Neuronal stem cell (in vitro differentiated cells): ENCODE data around the gene MAP1B.

Experiments used
- DNase-seq: peaks from one replicate; pipeline ENCODE4 v3.0.0-alpha.2; 2013; ENCODE audit warnings: low spot score
- H2AFZ ChIP-seq: one replicate; pipeline ENCODE4 v1.6.1; 2013; ENCODE audit warnings: mild to moderate bottlenecking, low read length, inconsistent platforms
- H2AK5ac ChIP-seq: 2 replicates; pipeline ENCODE4 v1.6.1; 2013; ENCODE audit warnings: low read depth, mild to moderate bottlenecking, inconsistent platforms, low read length, moderate library complexity, mixed read lengths
- H2BK120ac ChIP-seq: 2 replicates; pipeline ENCODE4 v1.6.1; 2013; ENCODE audit warnings: low read depth, mild to moderate bottlenecking, inconsistent platforms, low read length, moderate library complexity, mixed read lengths
- H2BK12ac ChIP-seq: one replicate; pipeline ENCODE4 v1.6.1; 2013; ENCODE audit warnings: low read length, inconsistent platforms
- H2BK15ac ChIP-seq: 2 replicates; pipeline ENCODE4 v1.6.1; 2013; ENCODE audit warnings: mild to moderate bottlenecking, low read length, inconsistent platforms, mixed read lengths
- H2BK5ac ChIP-seq: one replicate; pipeline ENCODE4 v1.6.1; 2013; ENCODE audit warnings: inconsistent platforms, mild to moderate bottlenecking, low read length, moderate library complexity
- H3K14ac ChIP-seq: one replicate; pipeline ENCODE4 v1.6.1; 2013; ENCODE audit warnings: low read length, inconsistent platforms
- H3K18ac ChIP-seq: 2 replicates; pipeline ENCODE4 v1.6.1; 2013; ENCODE audit warnings: low read length, inconsistent platforms
- H3K23ac ChIP-seq: 2 replicates; pipeline ENCODE4 v1.6.1; 2013; ENCODE audit warnings: low read depth, mild to moderate bottlenecking, mixed read lengths, low read length, inconsistent platforms; ENCODE audit not compliant: poor library complexity
- H3K27ac ChIP-seq: replicated peaks from 3 replicates; pipeline ENCODE4 v1.5.1; 2013; ENCODE audit warnings: low read length, inconsistent platforms
- H3K27me3 ChIP-seq, 3 experiments: 2 replicates each; pipeline ENCODE4 v1.6.1; 2013; ENCODE audit warnings: low read length in 3 of 3, mild to moderate bottlenecking in 2 of 3, inconsistent platforms in 1 of 3, low read depth in 1 of 3, mixed read lengths in 1 of 3, moderate library complexity in 1 of 3; ENCODE audit not compliant: control insufficient read depth in 3 of 3, insufficient read depth in 3 of 3
- H3K36me3 ChIP-seq, 2 donors: replicated peaks in 1 of 2; 2 replicates each; pipeline ENCODE4 v1.6.1; 2013; ENCODE audit warnings: low read length in 2 of 2; ENCODE audit not compliant: control insufficient read depth in 2 of 2, insufficient read depth in 2 of 2
- H3K4ac ChIP-seq: 2 replicates; pipeline ENCODE4 v1.6.1; 2013; ENCODE audit warnings: inconsistent platforms, mild to moderate bottlenecking, low read length, moderate library complexity
- H3K4me1 ChIP-seq, 2 donors: 1 replicate in 1 of 2; 2 replicates in 1 of 2; pipeline ENCODE4 v1.6.1; 2013; ENCODE audit warnings: low read length in 2 of 2, low read depth in 1 of 2; ENCODE audit not compliant: control insufficient read depth in 2 of 2, insufficient read depth in 1 of 2
- H3K4me2 ChIP-seq: one replicate; pipeline ENCODE4 v1.6.1; 2013; ENCODE audit warnings: mild to moderate bottlenecking, low read length, inconsistent platforms; ENCODE audit not compliant: insufficient read depth, poor library complexity, severe bottlenecking
- H3K4me3 ChIP-seq, 2 donors: 2 replicates each; pipeline ENCODE4 v1.5.1; 2013; ENCODE audit warnings: low read length in 2 of 2, mild to moderate bottlenecking in 2 of 2, inconsistent platforms in 1 of 2, moderate library complexity in 1 of 2
- H3K79me1 ChIP-seq: one replicate; pipeline ENCODE4 v1.6.1; 2013; ENCODE audit warnings: low read depth, mild to moderate bottlenecking, inconsistent platforms, low read length, moderate library complexity
- H3K9ac ChIP-seq: one replicate; pipeline ENCODE4 v1.6.1; 2013; ENCODE audit warnings: mild to moderate bottlenecking, low read depth, low read length, inconsistent platforms; ENCODE audit not compliant: poor library complexity
- H3K9me3 ChIP-seq, 2 donors: replicated peaks in 1 of 2; 2 replicates each; pipeline versions ENCODE3 to v1.6.1; 2013; ENCODE audit warnings: low read length in 2 of 2, mild to moderate bottlenecking in 2 of 2, inconsistent platforms in 1 of 2, low read depth in 1 of 2, mixed read lengths in 1 of 2, moderate library complexity in 1 of 2; ENCODE audit not compliant: control insufficient read depth in 2 of 2, insufficient read depth in 1 of 2
- H4K8ac ChIP-seq: one replicate; pipeline ENCODE4 v1.6.1; 2013; ENCODE audit warnings: low read depth, mild to moderate bottlenecking, inconsistent platforms, low read length, moderate library complexity
- H4K91ac ChIP-seq: one replicate; pipeline ENCODE4 v1.6.1; 2013; ENCODE audit warnings: low read length, low read depth, mild to moderate bottlenecking, inconsistent platforms; ENCODE audit not compliant: poor library complexity
- WGBS, 2 donors: extraction: QIAGEN DNeasy Blood & Tissue Kit; methylation state at CpG; one replicate each; pipeline ENCODE4 v1.1.7; 2013; ENCODE audit warnings: missing lambda C conversion rate in 2 of 2, mixed read lengths in 1 of 2; ENCODE audit not compliant: insufficient read length in 2 of 2, insufficient replicate concordance in 1 of 2; ENCODE audit errors: extremely low coverage in 2 of 2; 5-methylcytosine and 5-hydroxymethylcytosine counted together

Gene MAP1B

GRCh38 chr5:72199681-72200080 lies 92.4 kb downstream of the MAP1B start:
- Histone ChIP-seq H3K4ac (no peak overlapping the region), H2BK12ac (no peak overlapping the region), H3K27ac (no peak overlapping the region), H4K8ac (no peak overlapping the region), H2BK5ac (no peak overlapping the region), H4K91ac (no peak overlapping the region), H3K79me1 (peaks cover 2% of the 10 kb centered on the region), H3K27me3 (no peaks in the 10 kb centered on the region), H3K9me3 (peaks cover 11 to 37% of the 10 kb centered on the region in 2 donors), H3K4me2 (no peak overlapping the region), H2AFZ (no peak overlapping the region), H3K14ac (no peak overlapping the region), H2BK120ac (no peak overlapping the region), H3K4me1 (no peaks in the 10 kb centered on the region), H3K36me3 (peaks cover 72 to 100% of the 10 kb centered on the region in 2 donors), H3K9ac (no peak overlapping the region), H3K18ac (no peak overlapping the region), H2AK5ac (no peak overlapping the region), H3K4me3 (no peak overlapping the region), H3K23ac (peak overlapping the region; percentile 1), H2BK15ac (no peak overlapping the region)
- WGBS, 2 donors = no CpG with 5 or more reads among the region's 15 CpGs
- no peak for DNase-seq

- Histone ChIP-seq H2BK15ac (no peak overlapping the region), H4K8ac (no peak overlapping the region), H3K18ac (no peak overlapping the region), H3K4ac (no peak overlapping the region), H3K4me1 (no peaks in the 10 kb centered on the region), H3K4me2 (no peak overlapping the region), H2BK12ac (no peak overlapping the region), H3K79me1 (peaks cover 2% of the 10 kb centered on the region), H3K4me3 (no peak overlapping the region), H2AFZ (no peak overlapping the region), H3K27ac (no peak overlapping the region), H3K9me3 (peaks cover 9 to 12% of the 10 kb centered on the region in 2 donors), H4K91ac (no peak overlapping the region), H3K27me3 (no peaks in the 10 kb centered on the region), H2BK5ac (no peak overlapping the region), H2AK5ac (no peak overlapping the region), H3K14ac (no peak overlapping the region), H2BK120ac (no peak overlapping the region), H3K9ac (no peak overlapping the region), H3K23ac (no peak overlapping the region), H3K36me3 (peaks cover 63 to 100% of the 10 kb centered on the region in 2 donors)
- no peak for DNase-seq
- no CpG with 5 or more reads among the region's 3 CpGs for WGBS, 2 donors
Measured at GRCh38 chr5:72202331-72202825, 95.1 kb downstream of the MAP1B start.

- no peak overlapping the region for H3K18ac ChIP-seq
- peaks cover 2% of the 10 kb centered on the region for H3K79me1 ChIP-seq
- no peak overlapping the region for H2BK15ac ChIP-seq
- no peak overlapping the region for H2BK120ac ChIP-seq
- H4K8ac ChIP-seq = no peak overlapping the region
- no peak overlapping the region for H3K4me3 ChIP-seq
- no peak overlapping the region for H3K23ac ChIP-seq
- no peak overlapping the region for H3K4ac ChIP-seq
- no peak overlapping the region for H4K91ac ChIP-seq
- no peak for DNase-seq
- WGBS, 2 donors = no CpG with 5 or more reads among the region's 8 CpGs
- H3K27me3 ChIP-seq = no peaks in the 10 kb centered on the region
- H3K36me3 ChIP-seq = peaks cover 53 to 100% of the 10 kb centered on the region in 2 donors
- H3K9me3 ChIP-seq = peaks cover 2 to 3% of the 10 kb centered on the region in 2 donors
- H3K4me2 ChIP-seq = no peak overlapping the region
- H3K4me1 ChIP-seq = no peaks in the 10 kb centered on the region
- no peak overlapping the region for H3K14ac ChIP-seq
- H3K9ac ChIP-seq = no peak overlapping the region
- H3K27ac ChIP-seq = no peak overlapping the region
- no peak overlapping the region for H2BK5ac ChIP-seq
- H2AK5ac ChIP-seq = no peak overlapping the region
- H2AFZ ChIP-seq = no peak overlapping the region
- H2BK12ac ChIP-seq = no peak overlapping the region
Measured at GRCh38 chr5:72203251-72203845, 96.1 kb downstream of the MAP1B start.

GRCh38 chr5:72204946-72205345 lies 97.7 kb downstream of the MAP1B start:
- Histone ChIP-seq H4K8ac (no peak overlapping the region), H4K91ac (no peak overlapping the region), H3K18ac (no peak overlapping the region), H3K4me2 (no peak overlapping the region), H2AFZ (no peak overlapping the region), H3K27me3 (no peaks in the 10 kb centered on the region), H2BK12ac (no peak overlapping the region), H3K9ac (no peak overlapping the region), H3K36me3 (peaks cover 39 to 96% of the 10 kb centered on the region in 2 donors), H3K23ac (no peak overlapping the region), H2BK5ac (no peak overlapping the region), H3K9me3 (no peaks in the 10 kb centered on the region), H3K4ac (no peak overlapping the region), H3K79me1 (no peaks in the 10 kb centered on the region), H2BK15ac (no peak overlapping the region), H3K4me1 (peaks cover 4 to 5% of the 10 kb centered on the region in 2 donors), H3K27ac (no peak overlapping the region), H3K4me3 (no peak overlapping the region), H2BK120ac (no peak overlapping the region), H2AK5ac (no peak overlapping the region), H3K14ac (no peak overlapping the region)
- no CpG with 5 or more reads among the region's 1 CpG for WGBS, 2 donors
- DNase-seq = no peak
